PFSK-1 (cell line): Measurements from ENCODE around the gene CYP8B1. TPM values are rescaled to one million over a fixed set of nuclear protein-coding genes. Genes with fewer than 3 reads are reported as not detected.

ENCODE experiments used
- FOXP2 ChIP-seq: optimal IDR thresholded peaks from 2 replicates; pipeline ENCODE3; 2011; ENCODE audit warnings: borderline replicate concordance, control low read depth, inconsistent platforms; ENCODE audit not compliant: insufficient read depth; ENCODE audit errors: extremely low read length, extremely low read depth
- POLR2AphosphoS5 ChIP-seq: IDR thresholded peaks from 2 replicates; pipeline ENCODE4 v1.6.1; 2012; ENCODE audit warnings: low read depth, mild to moderate bottlenecking, control low read depth, low read length, moderate library complexity
- REST ChIP-seq, 2 experiments: IDR thresholded peaks; 2 replicates each; pipeline versions ENCODE4 v1.6.1 to v1.8.0; 2011 to 2012; ENCODE audit warnings: low read depth in 2 of 2, low read length in 2 of 2, control low read depth in 1 of 2, inconsistent platforms in 1 of 2, mild to moderate bottlenecking in 1 of 2, moderate library complexity in 1 of 2; ENCODE audit not compliant: insufficient read depth in 1 of 2
- SIN3A ChIP-seq: IDR thresholded peaks from 2 replicates; pipeline ENCODE4 v1.6.1; 2012; ENCODE audit warnings: mild to moderate bottlenecking, low read length, moderate library complexity, borderline replicate concordance; ENCODE audit not compliant: insufficient read depth
- TAF1 ChIP-seq: IDR thresholded peaks from 2 replicates; pipeline ENCODE4 v1.6.1; 2012; ENCODE audit warnings: low read length, control low read depth, borderline replicate concordance; ENCODE audit not compliant: insufficient read depth
- polyA plus RNA-seq: library from polyadenylated mRNA; unstranded; fragments of >200 nt; gene quantifications from one replicate; pipeline ENCODE4 v1.2.1, GENCODE V29; 2012; ENCODE audit warnings: low read depth, missing spikeins; ENCODE audit not compliant: insufficient read length

The CYP8B1 gene
- not detected for polyA plus RNA-seq

- no peak for TF ChIP-seq FOXP2
- no peak for TF ChIP-seq TAF1
- TF ChIP-seq SIN3A, result no peak
- TF ChIP-seq POLR2AphosphoS5, result no peak
- TF ChIP-seq REST (IDR thresholded peaks at IDR 0.05; ENCODE audit: insufficient read depth in 1 of 2, low read depth in 2 of 2, low read length in 2 of 2), result no peak
Observed at GRCh38 chr3:42875325-42876151, at the start of gene CYP8B1. CYP8B1 (minus strand) TSS chr3:42875879; CDS start chr3:42875816, 63 bp downstream.

- no peak for TF ChIP-seq FOXP2
- no peak for TF ChIP-seq SIN3A
- no peak for TF ChIP-seq TAF1
- no peak for TF ChIP-seq POLR2AphosphoS5
- TF ChIP-seq REST (IDR thresholded peaks at IDR 0.05; ENCODE audit: insufficient read depth in 1 of 2, low read depth in 2 of 2, low read length in 2 of 2), result no peak
Observed at GRCh38 chr3:42923606-42924005, 47.9 kb upstream of the CYP8B1 start.

- TF ChIP-seq POLR2AphosphoS5, result no peak
- no peak for TF ChIP-seq TAF1
Observed at GRCh38 chr3:42914771-42915515, 39.3 kb upstream of the CYP8B1 start.

GRCh38 chr3:42911551-42911950 is 35.9 kb upstream of the CYP8B1 start:
- TF ChIP-seq POLR2AphosphoS5, result no peak
- TF ChIP-seq FOXP2, result no peak
- TF ChIP-seq TAF1, result no peak
- no peak for TF ChIP-seq REST (IDR thresholded peaks at IDR 0.05; ENCODE audit: insufficient read depth in 1 of 2, low read depth in 2 of 2, low read length in 2 of 2)
- no peak for TF ChIP-seq SIN3A

GRCh38 chr3:42908675-42909074 is 33.0 kb upstream of the CYP8B1 start:
- TF ChIP-seq POLR2AphosphoS5 (no peak), SIN3A (no peak), FOXP2 (no peak), TAF1 (no peak), REST (IDR thresholded peaks at IDR 0.05; ENCODE audit: insufficient read depth in 1 of 2, low read depth in 2 of 2, low read length in 2 of 2) (no peak)
